ENCODE data around the gene TRAPPC1.

The TRAPPC1 gene

GRCh38 chr17:7940034-7940433, 8.3 kb upstream of the TRAPPC1 start:
- H3K27ac ChIP-seq (ENCODE audit: low read depth, low read length): no peak overlapping the region
- no peak overlapping the region for H3K4me3 ChIP-seq (ENCODE audit: low read length)
- no peaks in the 10 kb centered on the region for H3K27me3 ChIP-seq (ENCODE audit: insufficient read depth, low read length)
- no peak overlapping the region for H3K9ac ChIP-seq (ENCODE audit: low read depth, low read length)
- H3K4me1 ChIP-seq (ENCODE audit: insufficient read depth, low read length): no peaks in the 10 kb centered on the region
- H3K9me3 ChIP-seq (ENCODE audit: insufficient read depth, low read depth, low read length): no peaks in the 10 kb centered on the region
- WGBS: 94% methylated on average over 4 of the region's 4 CpGs
- H3K36me3 ChIP-seq (ENCODE audit: insufficient read depth, low read length): peaks cover 74% of the 10 kb centered on the region

GRCh38 chr17:7935859-7936258, 4.1 kb upstream of the TRAPPC1 start:
- H3K9ac ChIP-seq (ENCODE audit: low read depth, low read length): no peak overlapping the region
- peaks cover 43% of the 10 kb centered on the region for H3K36me3 ChIP-seq (ENCODE audit: insufficient read depth, low read length)
- H3K27me3 ChIP-seq (ENCODE audit: insufficient read depth, low read length): no peaks in the 10 kb centered on the region
- no peak overlapping the region for H3K27ac ChIP-seq (ENCODE audit: low read depth, low read length)
- H3K9me3 ChIP-seq (ENCODE audit: insufficient read depth, low read depth, low read length): no peaks in the 10 kb centered on the region
- H3K4me3 ChIP-seq (ENCODE audit: low read length): no peak overlapping the region
- H3K4me1 ChIP-seq (ENCODE audit: insufficient read depth, low read length): peaks cover 7% of the 10 kb centered on the region

GRCh38 chr17:7932949-7933348, 1.2 kb upstream of the TRAPPC1 start:
- Histone ChIP-seq H3K4me3 (ENCODE audit: low read length) (peak overlapping the region; percentile 72), H3K27me3 (ENCODE audit: insufficient read depth, low read length) (peaks cover 17% of the 10 kb centered on the region), H3K9me3 (ENCODE audit: insufficient read depth, low read depth, low read length) (no peaks in the 10 kb centered on the region), H3K27ac (ENCODE audit: low read depth, low read length) (no peak overlapping the region), H3K36me3 (ENCODE audit: insufficient read depth, low read length) (peaks cover 21% of the 10 kb centered on the region), H3K9ac (ENCODE audit: low read depth, low read length) (peak overlapping the region; percentile 61), H3K4me1 (ENCODE audit: insufficient read depth, low read length) (peaks cover 7% of the 10 kb centered on the region)
- WGBS: 11% methylated on average over 16 of the region's 16 CpGs

- no peaks in the 10 kb centered on the region for H3K9me3 ChIP-seq (ENCODE audit: insufficient read depth, low read depth, low read length)
- H3K9ac ChIP-seq (ENCODE audit: low read depth, low read length): peak overlapping the region; percentile 61
- peaks cover 7% of the 10 kb centered on the region for H3K4me1 ChIP-seq (ENCODE audit: insufficient read depth, low read length)
- 1% methylated on average over 17 of the region's 17 CpGs for WGBS
- H3K27me3 ChIP-seq (ENCODE audit: insufficient read depth, low read length): peaks cover 21% of the 10 kb centered on the region
- H3K4me3 ChIP-seq (ENCODE audit: low read length): peak overlapping the region; percentile 72
- no peak overlapping the region for H3K27ac ChIP-seq (ENCODE audit: low read depth, low read length)
- H3K36me3 ChIP-seq (ENCODE audit: insufficient read depth, low read length): peaks cover 21% of the 10 kb centered on the region
Observed at GRCh38 chr17:7932483-7932891, 741 bp upstream of the TRAPPC1 start.

DNA sequence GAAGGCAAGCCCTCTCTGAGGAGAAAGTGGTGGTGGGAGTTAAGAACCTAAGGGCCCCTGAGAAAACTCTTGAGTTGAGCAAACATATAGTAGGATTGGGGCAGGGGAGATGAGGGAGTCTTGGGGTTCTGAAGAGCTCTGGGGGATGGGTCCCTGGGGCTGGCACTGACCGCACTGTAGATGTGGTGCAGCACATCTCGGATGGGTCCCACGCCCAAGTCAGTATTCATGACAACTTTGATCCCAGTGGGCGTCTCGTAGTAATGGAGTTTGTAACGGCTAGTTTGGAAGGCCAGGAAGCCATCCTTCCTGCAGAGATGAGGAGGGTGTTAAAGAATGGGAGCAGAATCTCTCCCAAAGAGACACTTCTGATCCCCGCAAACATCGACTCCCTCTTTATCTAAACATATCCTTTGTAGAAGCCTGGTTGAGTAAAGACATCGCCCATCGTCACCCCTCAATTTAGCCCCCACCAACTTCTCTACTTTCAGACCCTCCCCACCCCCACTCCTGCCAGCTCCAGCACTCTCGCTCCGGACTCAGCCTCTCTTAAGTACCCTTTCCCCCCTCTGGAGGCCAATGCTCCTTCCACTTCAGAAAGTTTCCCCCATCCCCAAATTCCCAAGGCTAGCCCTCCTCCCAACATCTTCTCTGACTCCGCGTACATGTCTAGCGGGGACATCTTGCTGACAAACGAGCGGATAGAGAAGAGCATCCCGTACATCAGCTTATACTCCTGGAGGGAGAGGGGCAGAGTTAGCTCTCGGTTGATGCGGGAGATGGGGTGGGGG, 710 bp downstream of the TRAPPC1 start:
- H3K27ac ChIP-seq (ENCODE audit: low read depth, low read length): no peak overlapping the region

DNA sequence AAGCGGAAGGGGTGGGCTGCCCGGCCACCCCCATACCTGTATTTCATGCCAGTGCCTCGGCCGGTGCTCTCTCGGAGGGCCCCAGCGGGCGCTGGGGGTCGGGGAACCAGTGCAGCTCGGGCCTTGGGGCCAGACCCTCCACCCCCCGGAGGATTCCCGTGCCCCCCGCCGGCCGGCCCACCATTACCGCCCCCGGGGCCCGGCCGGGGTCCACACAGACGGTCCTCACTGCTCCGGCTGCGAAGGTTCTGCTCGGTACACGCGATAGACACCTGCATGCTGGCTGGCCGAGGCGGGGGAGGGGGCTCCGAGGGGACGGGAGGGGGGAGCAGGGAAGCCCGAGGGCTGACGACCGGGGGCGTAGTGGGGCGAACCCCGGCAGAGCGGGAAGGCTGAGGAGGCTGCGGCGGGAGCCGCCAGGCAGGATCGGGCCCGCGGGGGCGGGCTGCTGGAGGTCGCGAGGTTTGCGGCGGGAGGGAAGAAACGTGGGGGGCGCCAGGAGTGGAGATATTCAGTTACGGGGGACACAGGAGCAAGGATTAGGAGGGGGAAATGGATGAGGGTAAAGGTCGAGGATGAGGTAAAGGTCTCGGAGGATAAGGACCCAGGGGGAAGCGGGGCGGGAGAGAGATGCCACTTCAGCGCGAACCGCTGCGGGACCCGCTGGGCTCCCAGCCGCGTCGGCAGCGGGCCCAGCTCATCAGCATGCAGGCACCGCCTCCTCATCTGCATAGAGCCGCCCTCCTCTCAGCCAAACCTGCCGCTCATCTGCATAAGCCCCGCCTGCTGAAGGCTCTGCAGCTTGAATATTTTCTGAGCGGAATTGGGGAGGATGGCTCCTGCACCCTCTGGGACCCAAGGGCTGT, 2.4 kb downstream of the TRAPPC1 start, which contains the start of gene KCNAB3:
TSS of gene KCNAB3 (minus strand) at position 699 of the 866 bp plus-strand sequence. CDS start at position 278, 421 bp downstream.
- WGBS: 9% methylated on average over 67 of the region's 67 CpGs
- Histone ChIP-seq H3K9me3 (ENCODE audit: insufficient read depth, low read depth, low read length) (no peaks in the 10 kb centered on the region), H3K9ac (ENCODE audit: low read depth, low read length) (0 out of 2 replicates have a peak within 1 kb of the TSS, but pooled peaks have one; percentile 39), H3K36me3 (ENCODE audit: insufficient read depth, low read length) (no peaks in the 10 kb centered on the region), H3K27me3 (ENCODE audit: insufficient read depth, low read length) (peaks cover 49% of the 10 kb centered on the region), H3K4me3 (ENCODE audit: low read length) (peak within 1 kb of the TSS; percentile 69), H3K4me1 (ENCODE audit: insufficient read depth, low read length) (peaks cover 7% of the 10 kb centered on the region), H3K27ac (ENCODE audit: low read depth, low read length) (no peak within 1 kb of the TSS)

More for the DNA sequence above, 710 bp downstream of the TRAPPC1 start:
- Histone ChIP-seq H3K36me3 (ENCODE audit: insufficient read depth, low read length) (peaks cover 8% of the 10 kb centered on the region; the same call in 1 of the 2 replicates), H3K4me1 (ENCODE audit: insufficient read depth, low read length) (peaks cover 7% of the 10 kb centered on the region), H3K27me3 (ENCODE audit: insufficient read depth, low read length) (peaks cover 36% of the 10 kb centered on the region), H3K9ac (ENCODE audit: low read depth, low read length) (0 out of 2 replicates have a peak overlapping the region, but pooled peaks have one; percentile 49), H3K9me3 (ENCODE audit: insufficient read depth, low read depth, low read length) (no peaks in the 10 kb centered on the region), H3K4me3 (ENCODE audit: low read length) (peak overlapping the region; percentile 72)
- WGBS: 39% methylated on average over 20 of the region's 20 CpGs

DNA sequence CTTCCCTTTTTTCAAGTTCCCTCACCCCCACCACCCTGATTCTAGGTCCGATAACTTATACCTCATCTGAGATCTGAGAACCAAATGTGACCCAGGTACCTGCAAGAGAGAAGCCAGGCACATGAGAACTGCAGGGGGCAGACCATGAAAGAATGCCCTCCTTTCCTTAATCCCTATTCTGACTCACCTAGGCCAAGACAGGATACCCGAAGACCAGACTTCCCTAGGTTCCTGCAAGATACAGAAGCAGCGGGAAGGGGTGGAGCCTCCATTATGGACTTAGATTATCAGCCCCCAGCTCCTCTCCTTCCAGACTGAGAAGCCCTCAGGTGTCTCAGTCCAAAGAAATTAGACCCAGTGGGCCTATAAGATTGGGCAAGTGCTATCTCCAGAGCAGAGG, 4.2 kb downstream of the TRAPPC1 start:
- 78% methylated on average over 3 of the region's 3 CpGs for WGBS
- Histone ChIP-seq H3K9ac (ENCODE audit: low read depth, low read length) (no peak overlapping the region), H3K27ac (ENCODE audit: low read depth, low read length) (no peak overlapping the region), H3K4me1 (ENCODE audit: insufficient read depth, low read length) (peaks cover under 1% of the 10 kb centered on the region; the same call in 1 of the 2 replicates), H3K27me3 (ENCODE audit: insufficient read depth, low read length) (peaks cover 67% of the 10 kb centered on the region), H3K36me3 (ENCODE audit: insufficient read depth, low read length) (no peaks in the 10 kb centered on the region), H3K4me3 (ENCODE audit: low read length) (no peak overlapping the region), H3K9me3 (ENCODE audit: insufficient read depth, low read depth, low read length) (no peaks in the 10 kb centered on the region)

GRCh38 chr17:7922845-7923628, 8.7 kb downstream of the TRAPPC1 start:
- peak overlapping the region; percentile 44; the same call in 1 of the 2 replicates for H3K9ac ChIP-seq (ENCODE audit: low read depth, low read length)
- WGBS: 29% methylated on average over 45 of the region's 45 CpGs
- H3K4me3 ChIP-seq (ENCODE audit: low read length): peak overlapping the region; percentile 46
- H3K27me3 ChIP-seq (ENCODE audit: insufficient read depth, low read length): peaks cover 77% of the 10 kb centered on the region
- no peak overlapping the region for H3K27ac ChIP-seq (ENCODE audit: low read depth, low read length)
- no peaks in the 10 kb centered on the region; the same call in 1 of the 2 replicates for H3K9me3 ChIP-seq (ENCODE audit: insufficient read depth, low read depth, low read length)
- peaks cover 5% of the 10 kb centered on the region; the same call in 1 of the 2 replicates for H3K4me1 ChIP-seq (ENCODE audit: insufficient read depth, low read length)
- H3K36me3 ChIP-seq (ENCODE audit: insufficient read depth, low read length): no peaks in the 10 kb centered on the region

GRCh38 chr17:7922269-7922844, 9.4 kb downstream of the TRAPPC1 start:
- Histone ChIP-seq H3K4me3 (ENCODE audit: low read length) (peak overlapping the region; percentile 46), H3K27ac (ENCODE audit: low read depth, low read length) (no peak overlapping the region), H3K9ac (ENCODE audit: low read depth, low read length) (peak overlapping the region; percentile 44; the same call in 1 of the 2 replicates), H3K36me3 (ENCODE audit: insufficient read depth, low read length) (no peaks in the 10 kb centered on the region), H3K9me3 (ENCODE audit: insufficient read depth, low read depth, low read length) (no peaks in the 10 kb centered on the region; the same call in 1 of the 2 replicates), H3K27me3 (ENCODE audit: insufficient read depth, low read length) (peaks cover 76% of the 10 kb centered on the region), H3K4me1 (ENCODE audit: insufficient read depth, low read length) (peaks cover 5% of the 10 kb centered on the region; the same call in 1 of the 2 replicates)
- WGBS: 51% methylated on average over 16 of the region's 16 CpGs

DNA sequence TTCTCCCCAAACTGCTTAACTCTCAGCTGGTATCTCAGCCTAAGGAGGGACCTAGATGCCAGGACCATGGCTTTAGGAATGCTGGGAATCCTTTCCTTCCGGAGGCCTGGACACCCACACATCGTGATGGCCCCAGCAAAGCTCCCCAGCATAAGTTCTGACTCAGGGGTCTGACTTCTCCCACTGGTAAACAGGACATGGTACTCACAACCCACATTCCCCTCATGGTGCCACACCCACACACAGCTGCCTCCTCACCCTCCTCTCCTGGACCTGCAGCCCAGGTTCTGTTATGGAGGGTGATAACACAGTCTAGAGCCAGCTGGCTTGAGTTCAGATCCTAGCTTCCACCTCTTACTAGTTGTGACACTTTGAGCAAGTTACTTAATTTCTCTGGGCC, 14.9 kb downstream of the TRAPPC1 start:
- Histone ChIP-seq H3K9ac (ENCODE audit: low read depth, low read length) (no peak overlapping the region), H3K9me3 (ENCODE audit: insufficient read depth, low read depth, low read length) (no peaks in the 10 kb centered on the region; the same call in 1 of the 2 replicates), H3K36me3 (ENCODE audit: insufficient read depth, low read length) (no peaks in the 10 kb centered on the region), H3K27me3 (ENCODE audit: insufficient read depth, low read length) (peaks cover 49% of the 10 kb centered on the region), H3K4me3 (ENCODE audit: low read length) (no peak overlapping the region), H3K4me1 (ENCODE audit: insufficient read depth, low read length) (no peaks in the 10 kb centered on the region), H3K27ac (ENCODE audit: low read depth, low read length) (no peak overlapping the region)
- WGBS: 80% methylated on average over 2 of the region's 2 CpGs
